Measurements from ENCODE around the gene SLC44A3. TPM values are rescaled to one million over a fixed set of nuclear protein-coding genes. Genes with fewer than 3 reads are reported as not detected.

Gene SLC44A3
- total RNA-seq, 1 donor from 2014 or later = 129 TPM

DNA sequence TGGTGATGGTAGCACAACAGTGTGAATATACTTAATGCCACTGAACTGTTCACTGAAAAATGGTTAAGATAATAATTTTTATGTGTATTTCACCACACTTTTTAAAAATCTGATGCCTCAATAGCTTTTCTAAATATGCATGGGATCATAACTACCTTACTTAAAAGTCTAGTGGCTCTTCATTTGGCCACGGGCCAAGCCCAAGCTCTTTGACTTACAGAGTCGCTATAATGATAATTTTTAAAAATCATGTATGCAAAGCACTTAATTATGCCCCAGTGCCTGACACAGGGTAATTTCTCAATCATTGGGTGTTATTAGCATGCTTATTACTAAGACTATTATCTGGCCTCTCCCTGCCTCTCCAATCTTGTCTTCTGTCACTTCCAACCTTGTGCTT is 114.4 kb downstream of the SLC44A3 start:
- Mint-ChIP-seq H3K27me3 (ENCODE audit: unreplicated experiment) (no peaks in the 10 kb centered on the region), H3K27ac (ENCODE audit: unreplicated experiment) (no peak overlapping the region), H3K36me3 (ENCODE audit: unreplicated experiment) (no peaks in the 10 kb centered on the region), H3K4me1 (ENCODE audit: low read depth, unreplicated experiment) (peaks cover 8% of the 10 kb centered on the region), H3K9me3 (ENCODE audit: unreplicated experiment) (peaks cover 2% of the 10 kb centered on the region), H3K4me3 (ENCODE audit: unreplicated experiment) (no peak overlapping the region)
- TF ChIP-seq, protein P1, sequence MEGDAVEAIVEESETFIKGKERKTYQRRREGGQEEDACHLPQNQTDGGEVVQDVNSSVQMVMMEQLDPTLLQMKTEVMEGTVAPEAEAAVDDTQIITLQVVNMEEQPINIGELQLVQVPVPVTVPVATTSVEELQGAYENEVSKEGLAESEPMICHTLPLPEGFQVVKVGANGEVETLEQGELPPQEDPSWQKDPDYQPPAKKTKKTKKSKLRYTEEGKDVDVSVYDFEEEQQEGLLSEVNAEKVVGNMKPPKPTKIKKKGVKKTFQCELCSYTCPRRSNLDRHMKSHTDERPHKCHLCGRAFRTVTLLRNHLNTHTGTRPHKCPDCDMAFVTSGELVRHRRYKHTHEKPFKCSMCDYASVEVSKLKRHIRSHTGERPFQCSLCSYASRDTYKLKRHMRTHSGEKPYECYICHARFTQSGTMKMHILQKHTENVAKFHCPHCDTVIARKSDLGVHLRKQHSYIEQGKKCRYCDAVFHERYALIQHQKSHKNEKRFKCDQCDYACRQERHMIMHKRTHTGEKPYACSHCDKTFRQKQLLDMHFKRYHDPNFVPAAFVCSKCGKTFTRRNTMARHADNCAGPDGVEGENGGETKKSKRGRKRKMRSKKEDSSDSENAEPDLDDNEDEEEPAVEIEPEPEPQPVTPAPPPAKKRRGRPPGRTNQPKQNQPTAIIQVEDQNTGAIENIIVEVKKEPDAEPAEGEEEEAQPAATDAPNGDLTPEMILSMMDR (IDR thresholded peaks at IDR 0.05; ENCODE audit: partially characterized antibody, unreplicated experiment) = no peak
- no peak for DNase-seq

GRCh38 chr1:94935034-94935433 is 114.9 kb downstream of the SLC44A3 start:
- Mint-ChIP-seq H3K27me3 (ENCODE audit: unreplicated experiment) (no peaks in the 10 kb centered on the region), H3K4me1 (ENCODE audit: low read depth, unreplicated experiment) (peaks cover 8% of the 10 kb centered on the region), H3K4me3 (ENCODE audit: unreplicated experiment) (no peak overlapping the region), H3K9me3 (ENCODE audit: unreplicated experiment) (peaks cover 2% of the 10 kb centered on the region), H3K36me3 (ENCODE audit: unreplicated experiment) (no peaks in the 10 kb centered on the region), H3K27ac (ENCODE audit: unreplicated experiment) (no peak overlapping the region)
- DNase-seq = no peak
- TF ChIP-seq, protein P1 (IDR thresholded peaks at IDR 0.05; ENCODE audit: partially characterized antibody, unreplicated experiment) = no peak

DNA sequence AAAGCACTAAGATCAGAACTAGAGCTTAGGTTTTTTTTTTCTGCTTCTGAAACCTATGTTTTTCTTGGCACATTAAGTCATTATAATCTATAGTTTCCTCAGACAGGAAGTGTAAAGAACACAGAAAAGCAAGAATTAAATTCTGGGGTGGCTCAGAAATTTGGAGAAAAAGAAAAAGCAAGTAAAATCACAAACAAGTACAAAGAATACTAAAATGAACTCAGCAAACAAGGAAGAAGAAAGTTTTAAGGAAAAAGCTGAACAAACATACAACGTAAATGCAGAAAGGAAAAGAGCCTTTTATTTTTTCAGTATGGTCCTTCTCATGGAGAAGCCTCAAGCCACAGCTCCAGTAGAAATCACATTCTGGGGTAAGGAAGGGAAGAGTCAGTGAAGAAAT is 115.3 kb downstream of the SLC44A3 start:
- Mint-ChIP-seq H3K9me3 (ENCODE audit: unreplicated experiment) (peaks cover 2% of the 10 kb centered on the region), H3K27ac (ENCODE audit: unreplicated experiment) (no peak overlapping the region), H3K36me3 (ENCODE audit: unreplicated experiment) (no peaks in the 10 kb centered on the region)

DNA sequence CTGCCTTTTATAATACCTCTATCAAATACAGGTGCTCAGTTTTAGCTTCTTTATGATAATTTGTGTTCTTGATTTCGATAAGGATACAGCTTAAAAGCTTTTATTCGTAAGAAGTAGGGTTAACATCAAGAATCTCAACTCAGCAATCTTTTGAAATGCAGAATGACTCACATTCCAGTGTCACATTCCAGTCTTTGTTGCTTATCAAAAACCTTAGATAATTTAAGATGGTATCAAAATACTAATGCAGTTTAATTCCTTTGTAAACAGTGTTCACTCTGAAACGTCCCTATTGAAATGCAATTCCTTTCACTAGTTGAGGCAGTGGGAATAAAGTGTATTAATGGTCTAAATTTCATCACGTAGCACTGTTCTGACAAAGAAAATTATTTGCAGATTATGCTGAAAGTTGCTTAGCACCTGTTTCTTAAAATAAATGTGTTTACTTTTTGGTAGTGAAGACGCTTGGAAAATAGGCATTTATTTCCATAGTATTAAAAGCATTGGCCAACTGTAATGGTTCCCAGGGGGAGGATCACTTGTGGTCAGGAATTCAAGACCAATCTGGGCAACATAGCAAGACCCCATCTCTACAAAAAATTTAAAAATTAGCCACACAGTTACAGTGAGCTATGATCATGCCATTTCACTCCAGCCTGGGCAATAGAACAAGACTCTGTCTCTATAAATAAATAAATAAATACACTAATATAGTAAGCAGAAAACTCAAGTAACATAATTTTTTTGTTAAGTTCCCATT is 116.9 kb downstream of the SLC44A3 start:
- no peak for DNase-seq
- no peaks in the 10 kb centered on the region for H3K27me3 Mint-ChIP-seq (ENCODE audit: unreplicated experiment)
- H3K27ac Mint-ChIP-seq (ENCODE audit: unreplicated experiment) = no peak overlapping the region
- TF ChIP-seq, protein P1 (IDR thresholded peaks at IDR 0.05; ENCODE audit: partially characterized antibody, unreplicated experiment) = no peak
- H3K36me3 Mint-ChIP-seq (ENCODE audit: unreplicated experiment) = no peaks in the 10 kb centered on the region
- no peak overlapping the region for H3K4me3 Mint-ChIP-seq (ENCODE audit: unreplicated experiment)
- peaks cover 2% of the 10 kb centered on the region for H3K9me3 Mint-ChIP-seq (ENCODE audit: unreplicated experiment)
- peaks cover 8% of the 10 kb centered on the region for H3K4me1 Mint-ChIP-seq (ENCODE audit: low read depth, unreplicated experiment)

More for the DNA sequence above, 115.3 kb downstream of the SLC44A3 start:
- no peaks in the 10 kb centered on the region for H3K27me3 Mint-ChIP-seq (ENCODE audit: unreplicated experiment)
- no peak overlapping the region for H3K4me3 Mint-ChIP-seq (ENCODE audit: unreplicated experiment)
- H3K4me1 Mint-ChIP-seq (ENCODE audit: low read depth, unreplicated experiment) = peaks cover 8% of the 10 kb centered on the region
- TF ChIP-seq, protein P1 (IDR thresholded peaks at IDR 0.05; ENCODE audit: partially characterized antibody, unreplicated experiment) = no peak
- no peak for DNase-seq

DNA sequence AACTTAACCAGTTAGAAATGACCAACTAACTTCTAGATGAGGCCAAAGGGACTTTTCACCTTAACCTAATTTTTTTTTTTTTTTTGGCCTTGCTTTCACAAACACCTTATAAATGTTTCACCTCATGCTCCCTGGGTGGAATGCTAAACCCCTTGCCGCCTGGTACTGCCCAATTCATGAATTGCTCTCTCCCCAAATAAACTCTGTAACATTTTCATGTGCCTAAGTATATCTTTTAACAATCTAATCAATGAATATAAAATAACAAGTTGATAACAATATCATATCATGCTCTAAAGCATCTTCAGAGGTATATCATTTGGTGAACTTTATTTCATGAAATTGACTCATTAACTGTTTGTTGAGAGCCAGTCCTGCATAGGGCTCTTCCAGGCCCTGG is 117.7 kb downstream of the SLC44A3 start:
- Mint-ChIP-seq H3K9me3 (ENCODE audit: unreplicated experiment) (peaks cover 2% of the 10 kb centered on the region), H3K4me3 (ENCODE audit: unreplicated experiment) (no peak overlapping the region), H3K27me3 (ENCODE audit: unreplicated experiment) (no peaks in the 10 kb centered on the region), H3K27ac (ENCODE audit: unreplicated experiment) (no peak overlapping the region), H3K36me3 (ENCODE audit: unreplicated experiment) (no peaks in the 10 kb centered on the region), H3K4me1 (ENCODE audit: low read depth, unreplicated experiment) (peaks cover 8% of the 10 kb centered on the region)
- DNase-seq = no peak
- TF ChIP-seq, protein P1 (IDR thresholded peaks at IDR 0.05; ENCODE audit: partially characterized antibody, unreplicated experiment) = no peak
